GM21786 (cell line): ENCODE measurements around the gene ECM2.

Experiments
- ATAC-seq: cut with Tn5 transposase; IDR thresholded peaks from one replicate; pipeline ENCODE4 v1.9.1; 2021; ENCODE audit not compliant: unreplicated experiment

ECM2 gene

DNA sequence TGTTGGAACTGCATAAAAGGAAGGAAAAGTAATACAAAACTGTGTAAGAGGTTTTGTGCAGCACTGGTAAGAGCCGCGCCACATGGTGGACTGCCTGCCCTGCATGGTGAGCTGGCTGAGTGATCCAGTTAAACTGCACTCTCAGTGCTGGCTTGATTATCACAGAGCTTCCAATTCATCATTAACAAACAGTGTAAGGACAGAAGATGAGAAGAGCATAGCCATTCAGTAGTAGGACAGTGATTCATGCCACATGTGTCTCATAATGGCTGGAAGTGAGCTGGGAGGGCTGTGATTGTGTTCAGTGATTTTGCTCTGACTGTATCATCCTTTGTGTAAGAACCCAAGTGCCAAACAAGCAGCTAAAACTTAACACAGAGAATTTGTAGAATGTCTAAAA lies 67.6 kb downstream of the ECM2 start:
- ATAC-seq, result no peak

DNA sequence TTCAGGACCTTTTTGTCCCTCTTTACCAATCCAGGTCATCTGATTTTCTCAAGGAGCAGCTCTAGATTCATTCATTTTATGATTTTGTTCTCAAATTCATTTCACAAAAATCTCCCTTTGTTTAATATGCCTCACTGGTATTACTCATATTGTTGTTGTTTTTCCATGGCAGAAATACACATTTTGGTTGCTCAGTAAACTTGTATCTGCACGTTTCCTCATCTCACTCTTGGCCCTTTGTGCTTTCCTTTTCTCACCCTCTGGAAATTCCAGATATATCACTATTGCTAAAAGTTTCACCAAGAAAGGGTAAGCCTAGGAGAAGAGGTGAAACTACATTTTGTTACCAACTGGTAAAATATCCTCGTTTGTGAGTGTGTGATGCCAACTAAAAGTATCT lies 68.3 kb downstream of the ECM2 start:
- no peak for ATAC-seq

DNA sequence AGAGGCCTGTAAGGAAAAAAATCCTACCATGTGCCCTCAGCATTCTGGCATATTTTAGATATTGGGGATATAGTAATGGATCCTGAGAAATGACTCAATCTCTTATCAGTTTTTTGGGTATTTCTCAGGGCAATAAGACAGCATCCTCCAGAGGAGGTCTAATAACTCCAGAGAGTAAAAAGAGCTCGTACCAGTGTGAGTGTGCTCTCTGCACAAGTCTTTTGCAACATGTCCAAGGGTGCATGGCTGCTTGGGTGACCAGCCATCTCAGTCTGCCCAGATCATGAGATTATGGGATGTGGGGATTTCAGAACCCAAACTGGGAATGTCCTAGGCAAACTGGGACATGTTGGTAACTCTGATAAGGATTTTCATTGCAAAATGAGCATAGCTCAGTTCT lies 68.7 kb downstream of the ECM2 start:
- ATAC-seq, result no peak

DNA sequence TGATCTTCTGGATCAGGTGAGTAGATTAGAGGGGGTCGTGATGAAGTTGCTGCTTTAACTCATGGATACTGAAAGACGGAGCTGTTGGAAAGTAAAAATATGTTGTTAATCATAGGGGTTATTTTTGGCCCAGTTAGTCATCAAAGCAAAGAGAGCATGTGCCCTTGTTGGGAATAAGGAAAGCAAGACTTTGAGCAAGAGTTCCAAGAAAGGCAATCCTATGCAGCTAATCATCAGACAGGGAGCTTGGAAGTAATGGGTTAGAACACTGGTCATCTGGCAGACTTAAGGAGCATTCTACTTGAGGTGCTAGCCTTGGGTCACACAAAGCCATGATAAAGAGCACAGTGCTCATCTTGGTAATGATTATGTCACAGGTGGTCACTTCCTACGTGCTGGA lies 71.8 kb downstream of the ECM2 start:
- ATAC-seq, result no peak

DNA sequence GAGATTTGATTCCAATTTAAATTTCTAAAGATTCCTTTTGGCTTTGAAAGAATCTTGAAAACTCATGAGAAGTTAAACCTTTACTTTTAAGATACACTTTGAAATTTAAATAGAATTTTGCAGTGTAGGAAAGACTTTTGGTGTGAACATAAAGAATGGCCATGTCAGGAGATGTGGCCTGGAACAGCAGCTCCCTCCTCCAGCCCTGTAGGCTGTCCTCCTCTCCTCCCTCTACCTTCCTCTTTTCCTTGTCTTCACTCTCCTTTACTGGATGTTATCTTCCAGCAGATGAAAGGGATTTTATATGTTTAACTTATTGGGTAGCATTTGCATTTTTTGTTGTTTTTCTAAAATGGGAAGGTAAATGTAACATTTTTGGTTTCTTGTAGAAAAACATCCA lies 72.4 kb downstream of the ECM2 start:
- no peak for ATAC-seq

DNA sequence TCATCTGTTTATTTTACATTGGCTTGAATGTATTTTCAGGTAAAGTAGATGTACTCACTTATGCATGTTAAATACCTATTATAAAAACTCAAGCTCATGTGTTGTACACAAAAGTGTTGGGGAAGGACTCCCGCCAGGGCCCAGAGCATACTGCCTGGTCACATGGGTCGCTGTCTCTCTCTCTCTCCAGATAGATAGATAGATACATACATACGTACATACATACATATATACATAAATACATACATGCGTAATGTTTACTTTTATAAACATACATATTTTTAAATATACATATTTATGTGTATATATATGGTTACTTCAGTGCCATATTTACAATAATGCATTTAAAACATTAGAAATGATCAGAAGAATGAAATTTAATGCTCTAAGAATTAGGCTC lies 78.2 kb downstream of the ECM2 start:
- ATAC-seq, result no peak

DNA sequence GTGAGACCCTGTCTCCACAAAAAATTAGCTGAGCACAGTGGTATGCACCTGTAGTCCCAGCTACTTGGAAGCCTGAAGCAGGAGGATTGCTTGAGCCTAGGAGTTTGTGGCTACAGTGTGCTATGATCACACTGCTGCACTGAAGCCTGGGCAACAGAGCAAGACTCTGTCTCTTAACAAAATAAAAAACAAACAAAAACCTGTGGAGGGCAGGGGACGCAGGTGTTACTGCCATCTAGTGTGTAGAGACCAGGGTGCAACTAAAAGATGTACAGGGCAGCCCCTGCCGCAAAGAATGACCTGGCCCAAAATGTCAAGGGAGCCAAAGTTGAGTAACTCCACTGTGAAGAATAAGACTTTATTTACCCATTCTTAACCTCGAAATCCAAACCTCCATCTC lies 80.6 kb downstream of the ECM2 start:
- ATAC-seq, result no peak

DNA sequence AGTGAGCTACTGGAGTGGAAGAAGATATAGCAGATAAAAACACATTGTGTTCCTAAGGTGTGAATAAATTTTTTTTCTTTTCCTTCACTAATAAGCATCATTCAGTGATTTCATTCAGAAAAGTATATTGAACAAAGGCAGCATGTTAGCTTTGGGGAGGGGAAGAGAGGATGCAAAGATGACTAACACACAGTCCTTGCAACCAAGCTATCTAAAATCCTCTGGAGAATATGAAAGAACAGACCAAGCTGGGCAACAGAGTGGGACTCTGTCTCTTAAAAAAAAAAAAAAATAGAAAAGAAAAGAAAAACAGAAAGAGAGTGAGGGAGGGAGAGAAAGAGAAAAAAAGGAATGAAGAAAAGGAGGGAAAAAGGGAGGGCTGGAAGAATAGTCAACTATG lies 89.3 kb downstream of the ECM2 start:
- no peak for ATAC-seq
